HepG2 (cell line): ENCODE data around the gene CHAF1A. TPM values are rescaled to one million over a fixed set of nuclear protein-coding genes. Genes with fewer than 3 reads are reported as not detected.

Source experiments
- CENPT ChIP-seq: sonication (generic); formaldehyde crosslinking; IDR thresholded peaks from 2 replicates; pipeline ENCODE4 v1.8.0; 2022; ENCODE audit warnings: low read depth, mild to moderate bottlenecking, moderate library complexity, missing genetic modification reagents
- IKZF5 ChIP-seq: IDR thresholded peaks from 2 replicates; pipeline ENCODE4 v1.6.1; 2018; ENCODE audit warnings: missing genetic modification reagents, mild to moderate bottlenecking, missing compliant biosample characterization
- KDM5B ChIP-seq: sonication (generic); formaldehyde crosslinking; IDR thresholded peaks from 2 replicates; pipeline ENCODE4 v1.4.0; 2020; ENCODE audit warnings: missing genetic modification reagents, mild to moderate bottlenecking, borderline replicate concordance
- MXD4 ChIP-seq: IDR thresholded peaks from 2 replicates; pipeline ENCODE4 v1.6.1; 2016; ENCODE audit warnings: mild to moderate bottlenecking, missing biosample characterization, missing genetic modification reagents
- NFAT5 ChIP-seq: sonication (generic); formaldehyde crosslinking; IDR thresholded peaks from 2 replicates; pipeline ENCODE4 v1.4.0; 2020; ENCODE audit warnings: missing genetic modification reagents
- POGK ChIP-seq: sonication (generic); formaldehyde crosslinking; conservative IDR thresholded peaks from 2 replicates; pipeline ENCODE4 v1.8.0; 2022; ENCODE audit warnings: mild to moderate bottlenecking, moderate library complexity, missing genetic modification reagents
- TIGD3 ChIP-seq: sonication (generic); formaldehyde crosslinking; IDR thresholded peaks from 2 replicates; pipeline ENCODE4 v1.5.1; 2020; ENCODE audit warnings: mild to moderate bottlenecking, missing genetic modification reagents, borderline replicate concordance
- YY1 ChIP-seq: IDR thresholded peaks from 2 replicates; pipeline ENCODE4 v1.6.1; 2011; ENCODE audit warnings: low read length, low read depth, moderate library complexity, mild to moderate bottlenecking; ENCODE audit not compliant: insufficient read depth, insufficient replicate concordance
- ZBTB25 ChIP-seq: IDR thresholded peaks from 2 replicates; pipeline ENCODE4 v1.6.1; 2018; ENCODE audit warnings: missing genetic modification reagents
- ZNF235 ChIP-seq: sonication (generic); formaldehyde crosslinking; IDR thresholded peaks from 2 replicates; pipeline ENCODE4 v1.8.1; 2023; ENCODE audit warnings: mild to moderate bottlenecking, missing genetic modification reagents, borderline replicate concordance
- ZNF275 ChIP-seq: sonication (generic); formaldehyde crosslinking; IDR thresholded peaks from 2 replicates; pipeline ENCODE4 v1.8.0; 2022; ENCODE audit warnings: missing genetic modification reagents, mild to moderate bottlenecking, inconsistent platforms, borderline replicate concordance
- ZNF639 ChIP-seq: conservative IDR thresholded peaks from 2 replicates; pipeline ENCODE4 v1.6.1; 2018; ENCODE audit warnings: missing genetic modification reagents
- ZNF720 ChIP-seq: sonication (generic); formaldehyde crosslinking; IDR thresholded peaks from 2 replicates; pipeline ENCODE4 v1.4.0; 2020; ENCODE audit warnings: missing genetic modification reagents
- polyA plus RNA-seq, 8 experiments: library from polyadenylated mRNA; depleted of rRNA in 3 of 8; stranded (reverse) in 7 of 8; unstranded in 1 of 8; fragments of >200 nt; fragmentation: Illumina TruSeq in 4 of 8; extraction: Trizol in 4 of 8; gene quantifications; 2 replicates each; pipeline versions ENCODE4 v1.2.1 to v1.2.3, GENCODE V29; 2011 to 2016; ENCODE audit warnings: low read depth in 4 of 8, missing spikeins in 1 of 8, mixed read lengths in 1 of 8; ENCODE audit not compliant: insufficient read depth in 1 of 8
- total RNA-seq, 5 experiments: library from RNA; depleted of rRNA; stranded (reverse); fragments of >200 nt; fragmentation: Illumina TruSeq; extraction: Trizol; gene quantifications; 2 replicates each; pipeline ENCODE4 v1.2.3, GENCODE V29; 2016; ENCODE audit warnings: low read depth in 1 of 5

Gene CHAF1A
- total and polyA plus RNA-seq, 2 of the 13 experiments (the other 11 are each of a cell fraction or from before 2014, with no cell fraction given) = 11.0 to 34.8 TPM

GRCh38 chr19:4471403-4472173 lies 69.1 kb downstream of the CHAF1A start (continued):
- TF ChIP-seq KDM5B (CRISPR knock-in tag) = no peak
- no peak for TF ChIP-seq ZNF235 (CRISPR knock-in tag)
- no peak for TF ChIP-seq TIGD3 (CRISPR knock-in tag)
- no peak for TF ChIP-seq IKZF5 (CRISPR knock-in tag)
- TF ChIP-seq NFAT5 = no peak
- TF ChIP-seq ZNF639 (CRISPR knock-in tag) = no peak
- TF ChIP-seq ZNF275 (CRISPR knock-in tag) = no peak
- TF ChIP-seq ZBTB25 (CRISPR knock-in tag) = peak; percentile 30; the same call in 1 of the 2 replicates
- no peak for TF ChIP-seq ZNF720
- TF ChIP-seq CENPT = no peak
- TF ChIP-seq YY1 = no peak
- TF ChIP-seq POGK (CRISPR knock-in tag) = no peak
- TF ChIP-seq MXD4 (CRISPR knock-in tag) = no peak
